NCI-H510A (cell line): Measurements from ENCODE around the gene IL5RA.

Experiments used
- DNase-seq: peaks from one replicate; lab custom pipeline; 2025; lab: John Stamatoyannopoulos, UW

IL5RA gene

GRCh38 chr3:3107858-3108257 is 2.3 kb downstream of the IL5RA start:
- no peak for DNase-seq

- DNase-seq: no peak
These were observed 3.0 kb downstream of the IL5RA start for GRCh38 chr3:3107181-3107580.

- DNase-seq: no peak
These were observed 4.4 kb downstream of the IL5RA start for GRCh38 chr3:3105815-3106214.

- no peak for DNase-seq
These were observed 4.9 kb downstream of the IL5RA start for GRCh38 chr3:3105246-3105645.

- DNase-seq: no peak
These were observed 7.4 kb downstream of the IL5RA start for GRCh38 chr3:3102751-3103150.

- DNase-seq: no peak
These were observed 8.3 kb downstream of the IL5RA start for GRCh38 chr3:3101660-3102458.

- no peak for DNase-seq
These were observed 12.2 kb downstream of the IL5RA start for GRCh38 chr3:3097958-3098357.

- DNase-seq: no peak
These were observed 21.2 kb downstream of the IL5RA start for GRCh38 chr3:3089017-3089416.

GRCh38 chr3:3087716-3088465 is 22.3 kb downstream of the IL5RA start:
- no peak for DNase-seq

- no peak for DNase-seq
These were observed 22.9 kb downstream of the IL5RA start for GRCh38 chr3:3087279-3087678.

- no peak for DNase-seq
These were observed 23.9 kb downstream of the IL5RA start for GRCh38 chr3:3086239-3086638.

- DNase-seq: no peak
These were observed 24.4 kb downstream of the IL5RA start for GRCh38 chr3:3085782-3086181.

- DNase-seq: no peak
These were observed 25.3 kb downstream of the IL5RA start for GRCh38 chr3:3084890-3085289.

GRCh38 chr3:3082234-3082924 is 27.8 kb downstream of the IL5RA start:
- DNase-seq: no peak

- no peak for DNase-seq
These were observed 28.6 kb downstream of the IL5RA start for GRCh38 chr3:3081381-3082233.

- no peak for DNase-seq
These were observed 29.9 kb downstream of the IL5RA start for GRCh38 chr3:3080309-3080708.

GRCh38 chr3:3074551-3075257 is 35.5 kb downstream of the IL5RA start:
- no peak for DNase-seq

- DNase-seq: no peak
These were observed 39.0 kb downstream of the IL5RA start for GRCh38 chr3:3071136-3071535.

GRCh38 chr3:3069723-3070122 is 40.5 kb downstream of the IL5RA start:
- DNase-seq: no peak

- DNase-seq: no peak
These were observed 41.8 kb downstream of the IL5RA start for GRCh38 chr3:3068358-3068881.

- no peak for DNase-seq
These were observed 43.3 kb downstream of the IL5RA start for GRCh38 chr3:3066910-3067309.
